HG02970 (cell line): ENCODE results near the gene TAP1.

Experiments used
- ATAC-seq: cut with Tn5 transposase; IDR thresholded peaks from one replicate; pipeline ENCODE4 v1.9.1; 2021; ENCODE audit warnings: mild to moderate bottlenecking, moderate library complexity, moderate number of reproducible peaks; ENCODE audit not compliant: unreplicated experiment, low FRiP score

The TAP1 gene

GRCh38 chr6:32862725-32863124 lies 9.2 kb upstream of the TAP1 start:
- ATAC-seq, result no peak

- ATAC-seq, result no peak
Observed at GRCh38 chr6:32860674-32861073, 7.2 kb upstream of the TAP1 start.

DNA sequence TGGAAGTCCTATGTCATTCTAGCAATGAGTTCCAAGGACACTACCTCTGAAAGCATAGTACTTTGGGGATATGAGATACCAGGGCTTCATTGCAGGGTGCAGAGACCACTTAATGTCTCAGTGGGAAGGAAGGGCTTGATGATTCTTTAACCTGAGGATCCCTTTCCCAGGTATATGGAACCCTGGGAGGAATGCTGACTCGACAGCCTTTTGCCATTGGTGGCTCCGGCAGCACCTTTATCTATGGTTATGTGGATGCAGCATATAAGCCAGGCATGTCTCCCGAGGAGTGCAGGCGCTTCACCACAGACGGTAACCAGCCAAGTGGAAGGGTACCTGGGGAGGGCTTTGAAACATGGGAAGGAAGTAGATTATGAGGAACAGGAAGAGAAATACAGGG lies 4.7 kb upstream of the TAP1 start:
- no peak for ATAC-seq

DNA sequence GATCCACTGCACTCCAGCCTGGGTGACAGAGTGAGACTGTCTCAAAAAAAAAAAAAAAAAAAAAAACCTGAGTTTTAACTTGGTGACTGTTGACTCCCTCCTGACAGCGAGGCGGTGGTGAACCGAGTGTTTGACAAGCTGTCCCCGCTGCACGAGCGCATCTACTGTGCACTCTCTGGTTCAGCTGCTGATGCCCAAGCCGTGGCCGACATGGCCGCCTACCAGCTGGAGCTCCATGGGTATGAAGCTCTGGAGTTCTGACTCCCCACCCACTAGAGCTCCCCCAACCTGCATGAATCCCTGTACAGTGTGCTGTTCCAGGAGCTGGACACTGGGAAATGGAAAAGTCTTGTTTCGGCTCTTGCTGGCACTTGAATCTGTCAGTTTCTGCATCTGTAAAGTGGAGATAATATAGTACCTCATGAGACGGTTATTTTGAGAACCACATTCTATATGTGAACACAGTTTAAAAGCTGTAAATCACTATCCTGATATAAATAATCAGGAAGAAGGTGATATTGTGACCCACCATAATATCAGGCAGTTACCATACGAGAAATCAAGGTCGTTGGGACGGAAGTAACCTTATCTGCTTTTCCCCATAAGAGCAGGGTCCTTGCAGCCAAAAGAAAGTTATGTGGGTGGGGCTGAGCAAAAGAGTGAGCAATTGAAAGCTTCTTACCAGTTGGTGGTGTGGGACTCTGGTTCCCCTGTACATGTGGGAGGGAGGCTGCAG lies 3.8 kb upstream of the TAP1 start:
- ATAC-seq, result no peak

DNA sequence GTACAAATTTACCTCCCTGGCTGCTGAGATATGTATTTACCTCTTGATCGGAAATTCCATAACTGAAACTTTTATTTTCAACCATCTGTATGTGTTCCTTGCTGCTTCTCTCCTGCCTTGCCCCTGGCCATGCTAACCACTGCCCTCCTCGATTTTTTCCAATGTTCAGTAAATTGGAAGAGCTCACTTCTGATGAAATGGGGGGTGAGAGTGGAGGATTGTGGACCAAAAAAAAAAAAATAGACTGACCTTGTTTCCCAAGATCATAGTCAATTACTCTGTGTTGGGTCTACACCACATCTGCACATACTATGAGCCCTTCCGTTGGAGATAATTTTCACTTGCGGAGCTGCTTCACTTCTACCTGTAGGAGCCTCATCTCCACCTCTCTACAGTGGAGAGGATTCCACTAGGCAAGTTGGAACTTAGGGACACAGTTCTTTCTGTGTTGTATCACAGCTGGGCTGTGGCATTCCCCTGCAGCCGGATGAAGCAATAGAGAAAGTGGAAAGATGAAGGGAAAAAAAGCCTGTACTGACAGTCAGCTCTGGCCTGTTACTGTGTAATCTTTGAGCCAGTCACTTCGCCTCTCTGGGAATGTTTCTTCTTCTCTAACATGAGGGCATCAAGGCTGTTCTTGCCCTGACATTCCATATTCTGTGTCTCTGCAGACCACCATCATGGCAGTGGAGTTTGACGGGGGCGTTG lies 2.1 kb upstream of the TAP1 start:
- no peak for ATAC-seq

- no peak for ATAC-seq
Observed at GRCh38 chr6:32854376-32855178, 1.1 kb upstream of the TAP1 start.

DNA sequence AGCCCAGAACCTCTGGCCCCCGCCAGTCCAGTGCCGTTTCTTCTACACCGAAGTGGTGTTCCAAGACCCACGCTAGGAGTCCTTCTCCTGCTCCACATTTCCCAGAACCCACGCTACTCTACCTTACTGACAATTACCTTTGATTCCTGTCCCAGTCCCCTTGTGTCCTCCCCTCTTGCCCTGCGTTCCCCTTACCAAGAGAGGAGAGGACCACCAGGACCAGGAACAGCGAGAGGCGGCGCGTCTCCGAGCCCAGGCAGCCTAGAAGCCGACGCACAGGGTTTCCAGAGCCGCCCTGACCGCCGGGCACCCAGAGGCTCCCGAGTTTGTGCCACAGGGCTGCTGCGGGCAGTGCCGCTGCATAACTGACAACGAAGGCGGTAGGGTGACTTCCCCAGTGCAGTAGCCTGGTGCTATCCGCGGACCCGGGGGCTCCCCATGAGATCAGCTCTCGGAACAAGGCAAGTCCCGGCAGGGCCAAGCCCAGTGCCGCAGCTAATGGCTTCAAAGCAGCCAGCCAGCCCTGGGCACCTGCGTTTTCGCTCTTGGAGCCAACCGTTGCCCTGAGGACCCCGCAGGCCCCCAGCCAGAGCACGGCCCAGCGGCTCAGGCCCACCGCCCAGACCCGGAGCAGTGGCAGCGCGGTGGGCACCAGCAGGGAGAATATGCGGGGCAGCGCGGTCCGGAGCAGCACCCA lies 512 bp downstream of the TAP1 start:
- peak; percentile 20 for ATAC-seq

GRCh38 chr6:32852018-32852843 lies 1.3 kb downstream of the TAP1 start:
- ATAC-seq, result no peak

DNA sequence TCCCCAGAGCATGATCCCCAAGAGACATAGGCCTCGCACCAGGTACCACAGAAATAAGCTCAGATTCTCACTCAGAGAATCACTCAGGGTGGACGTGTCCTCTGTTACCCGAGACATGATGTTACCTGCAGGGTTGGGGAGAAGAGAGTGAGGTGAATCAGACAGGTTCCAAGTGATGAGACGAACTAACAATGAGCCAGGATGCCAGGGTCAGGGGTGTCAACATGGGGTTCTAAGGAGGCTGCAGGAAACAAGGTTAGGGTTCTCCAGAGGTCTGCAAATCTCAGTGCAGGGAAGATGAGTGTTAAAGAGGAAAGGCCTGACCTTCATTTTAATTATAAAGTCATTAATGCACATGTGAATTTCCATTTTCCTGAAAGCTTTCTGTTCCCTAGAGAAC lies 2.5 kb downstream of the TAP1 start:
- ATAC-seq, result no peak

GRCh38 chr6:32849126-32849525 lies 4.4 kb downstream of the TAP1 start:
- ATAC-seq, result no peak

DNA sequence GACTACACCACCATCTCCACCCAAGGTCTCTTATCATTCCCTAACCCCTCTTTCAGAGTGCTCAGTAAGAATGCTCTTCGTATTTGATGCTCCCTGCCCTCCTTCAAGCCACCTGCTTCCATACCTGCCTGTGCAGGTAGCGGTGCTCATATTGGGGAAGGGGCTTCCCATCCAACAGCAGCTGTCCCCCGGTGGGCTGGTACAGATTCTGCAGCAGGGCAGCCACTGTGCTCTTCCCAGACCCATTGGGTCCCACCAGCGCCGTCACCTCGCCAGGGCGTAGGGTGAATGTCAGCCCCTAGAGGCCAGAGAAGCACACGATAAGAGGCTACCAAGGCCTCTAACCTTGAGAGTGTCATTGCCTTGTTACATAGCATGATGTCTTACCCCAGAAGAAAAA lies 5.7 kb downstream of the TAP1 start:
- ATAC-seq, result no peak

DNA sequence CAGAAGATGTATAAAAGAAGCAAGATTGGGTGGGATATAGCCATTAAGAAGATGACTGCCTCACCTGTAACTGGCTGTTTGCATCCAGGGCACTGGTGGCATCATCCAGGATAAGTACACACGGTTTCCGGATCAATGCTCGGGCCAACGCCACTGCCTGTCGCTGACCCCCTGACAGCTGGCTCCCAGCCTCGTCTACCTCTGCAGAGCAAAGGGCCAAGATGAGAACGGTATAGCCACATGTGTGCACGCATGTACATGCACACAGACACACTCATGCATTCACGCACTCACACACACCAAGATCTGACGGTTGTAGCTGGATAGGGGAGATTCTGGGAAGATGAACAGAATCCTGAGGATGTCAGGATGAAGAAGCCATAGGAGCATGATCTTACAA lies 6.5 kb downstream of the TAP1 start:
- ATAC-seq, result no peak

DNA sequence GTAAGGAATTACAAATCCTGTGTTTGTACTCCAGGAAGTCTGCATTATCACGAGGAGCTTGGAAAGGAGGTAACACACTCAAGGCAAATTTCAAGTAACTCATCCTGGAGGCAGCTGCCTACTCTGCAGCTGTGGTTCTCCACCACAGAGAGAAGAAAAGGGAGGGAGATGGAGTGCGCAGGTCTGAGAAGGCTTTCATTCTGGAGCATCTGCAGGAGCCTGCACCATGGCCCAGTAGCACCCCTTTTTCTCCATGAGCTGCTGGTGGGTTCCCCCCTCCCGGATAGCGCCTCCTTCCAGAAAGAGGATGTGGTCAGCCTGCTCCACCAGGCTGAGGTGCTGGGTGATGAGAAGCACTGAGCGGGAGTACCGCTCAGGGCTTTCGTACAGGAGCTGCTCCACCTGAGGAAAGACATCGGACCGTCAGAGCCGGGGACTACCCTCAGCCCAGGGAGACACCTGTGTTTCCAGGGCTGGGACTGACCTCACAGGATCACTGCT lies 8.1 kb downstream of the TAP1 start:
- ATAC-seq, result no peak

DNA sequence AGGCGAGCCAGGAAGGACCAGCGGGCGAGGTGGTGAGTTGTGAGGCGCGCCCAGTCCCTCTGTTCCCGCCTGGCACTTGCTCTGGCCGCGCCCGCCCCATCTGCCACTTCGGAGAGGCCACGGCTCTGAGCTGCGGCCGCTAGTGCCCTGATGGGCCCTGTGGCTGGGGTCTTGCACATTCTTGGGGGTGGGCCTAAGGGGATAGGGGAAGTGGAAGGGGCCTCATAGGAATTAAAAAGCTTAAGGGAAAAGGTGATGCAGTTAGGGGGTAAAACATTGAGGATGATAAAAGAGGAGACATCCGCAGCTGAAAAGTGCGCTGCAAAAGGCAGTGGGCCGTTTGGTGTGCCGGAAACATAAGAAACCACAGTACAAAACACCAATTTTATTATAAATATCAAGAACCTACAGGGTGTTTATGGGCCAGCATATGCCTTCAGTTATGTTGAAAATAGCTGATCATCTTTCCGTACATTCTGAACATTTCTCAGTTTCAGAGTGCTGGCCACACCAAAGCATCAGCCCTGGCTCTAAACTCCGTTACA lies 8.6 kb downstream of the TAP1 start:
- no peak for ATAC-seq

DNA sequence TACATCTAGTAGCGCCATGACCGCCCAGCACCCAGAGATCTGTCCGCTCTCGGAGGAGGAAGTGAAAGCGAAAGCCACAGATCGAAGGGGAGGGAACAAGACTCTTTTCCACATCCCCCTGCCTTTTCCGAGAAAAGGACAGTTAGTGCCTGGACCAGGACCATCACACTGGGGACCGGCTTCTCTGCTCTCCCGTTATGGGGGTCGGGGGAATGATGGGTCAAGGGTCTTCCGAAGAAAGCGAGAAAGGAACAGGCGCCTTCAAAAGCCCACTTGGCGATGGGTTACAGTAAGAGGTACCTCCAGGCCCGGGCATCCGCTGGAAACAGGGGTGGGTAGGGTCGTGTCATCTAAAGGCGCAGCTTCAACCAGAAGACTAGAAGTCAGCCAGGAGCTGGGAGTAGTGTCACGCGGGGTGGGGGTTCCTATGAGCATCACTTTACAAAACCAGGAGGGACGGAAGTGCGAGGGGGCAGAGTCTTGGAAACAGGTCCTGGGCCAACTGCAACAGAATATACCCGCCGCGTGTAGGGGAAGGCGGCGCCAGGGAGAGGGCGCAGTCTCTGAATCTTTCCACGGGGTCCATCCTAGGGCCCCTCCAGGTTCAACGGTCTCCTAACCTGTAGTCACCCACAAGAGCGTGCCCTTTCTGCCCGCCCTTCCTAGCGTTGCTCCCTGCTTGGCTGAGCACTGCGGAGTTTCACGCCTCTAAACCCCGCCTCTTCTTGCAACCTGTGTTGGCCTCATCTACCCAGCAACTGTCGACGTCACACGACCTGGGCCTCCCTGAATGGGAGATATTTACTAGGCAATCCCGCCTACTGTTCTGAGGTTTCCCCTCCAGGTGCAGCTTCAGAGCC lies 9.3 kb downstream of the TAP1 start, which contains the start of gene PSMB8:
TSS of gene PSMB8 (minus strand) at position 69 of the 860 bp plus-strand sequence. CDS start at position 18, 51 bp downstream.
- ATAC-seq, result peak; percentile 71

- no peak for ATAC-seq
Observed at GRCh38 chr6:32843331-32843978, 10.0 kb downstream of the TAP1 start.

DNA sequence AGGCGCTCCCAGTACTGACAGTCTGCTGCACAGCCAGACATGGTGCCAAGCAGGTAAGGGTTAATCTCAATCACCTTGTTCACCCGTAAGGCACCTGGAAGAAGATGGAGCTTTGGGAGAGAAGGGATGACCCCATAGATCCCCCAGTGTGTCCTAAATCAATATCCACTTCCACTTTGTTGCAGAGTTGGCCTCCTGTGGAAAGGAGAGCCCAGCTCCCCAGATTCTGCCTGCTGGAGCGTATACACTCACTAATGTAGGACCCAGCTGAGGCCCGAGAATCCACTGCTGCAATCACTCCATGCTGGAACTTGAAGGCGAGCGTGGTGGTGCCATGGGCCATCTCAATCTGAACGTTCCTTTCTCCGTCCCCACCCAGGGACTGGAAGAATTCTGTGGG lies 10.8 kb downstream of the TAP1 start:
- no peak for ATAC-seq
